HUDEP-2 (cell line): ENCODE results near the gene ALG14.

ENCODE experiments used
- DNase-seq, 76 experiments: peaks; one replicate each; lab custom pipeline; 2025; ENCODE audit not compliant: unreplicated experiment in 76 of 76; lab: John Stamatoyannopoulos, UW

The ALG14 gene

DNA sequence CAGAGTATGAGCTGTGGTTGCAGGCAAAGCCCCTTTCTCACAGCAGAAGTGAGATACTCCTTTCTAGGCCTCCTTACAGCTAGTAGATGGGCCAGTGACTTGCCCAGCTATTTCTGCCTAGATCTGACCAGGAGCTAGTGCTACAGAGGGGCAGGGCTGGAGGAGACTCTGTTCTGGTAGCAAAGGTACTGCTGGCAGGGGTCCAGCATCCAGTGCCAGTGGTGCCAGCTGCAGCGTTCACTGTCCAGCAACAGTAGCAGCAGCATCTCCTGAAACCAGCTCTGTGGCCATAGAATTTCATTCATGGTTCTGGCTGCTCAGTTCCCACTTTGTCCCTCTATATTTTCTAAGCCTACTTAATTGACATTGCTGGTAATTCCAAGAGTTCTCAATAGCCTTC, 83.4 kb downstream of the ALG14 start:
- no peak for DNase-seq

- no peak for DNase-seq
Observed at GRCh38 chr1:94988356-94988755, 84.4 kb downstream of the ALG14 start.

GRCh38 chr1:94986783-94987182, 86.0 kb downstream of the ALG14 start:
- DNase-seq: no peak

- no peak for DNase-seq
Observed at GRCh38 chr1:94983171-94983739, 89.5 kb downstream of the ALG14 start.

DNA sequence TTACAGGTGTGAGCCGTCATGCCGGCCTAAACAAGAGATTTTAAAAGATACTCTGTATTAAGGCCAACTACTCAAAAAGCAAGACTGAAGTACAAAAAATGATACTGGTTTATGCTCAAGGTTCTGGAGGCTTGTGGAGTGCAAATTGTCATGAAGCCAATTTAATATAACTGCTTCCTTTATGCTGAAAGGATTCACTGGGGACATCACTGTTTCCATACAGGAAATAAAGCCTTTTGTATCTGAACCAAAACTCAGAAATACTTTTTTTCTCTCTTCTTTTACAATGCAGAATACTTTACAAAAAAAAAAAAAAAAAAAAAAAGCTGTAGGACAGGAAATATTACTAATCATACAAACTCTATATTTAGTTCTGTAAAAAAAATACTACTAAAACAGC, 90.4 kb downstream of the ALG14 start:
- DNase-seq: no peak

GRCh38 chr1:94981575-94981973, 91.2 kb downstream of the ALG14 start:
- no peak for DNase-seq

DNA sequence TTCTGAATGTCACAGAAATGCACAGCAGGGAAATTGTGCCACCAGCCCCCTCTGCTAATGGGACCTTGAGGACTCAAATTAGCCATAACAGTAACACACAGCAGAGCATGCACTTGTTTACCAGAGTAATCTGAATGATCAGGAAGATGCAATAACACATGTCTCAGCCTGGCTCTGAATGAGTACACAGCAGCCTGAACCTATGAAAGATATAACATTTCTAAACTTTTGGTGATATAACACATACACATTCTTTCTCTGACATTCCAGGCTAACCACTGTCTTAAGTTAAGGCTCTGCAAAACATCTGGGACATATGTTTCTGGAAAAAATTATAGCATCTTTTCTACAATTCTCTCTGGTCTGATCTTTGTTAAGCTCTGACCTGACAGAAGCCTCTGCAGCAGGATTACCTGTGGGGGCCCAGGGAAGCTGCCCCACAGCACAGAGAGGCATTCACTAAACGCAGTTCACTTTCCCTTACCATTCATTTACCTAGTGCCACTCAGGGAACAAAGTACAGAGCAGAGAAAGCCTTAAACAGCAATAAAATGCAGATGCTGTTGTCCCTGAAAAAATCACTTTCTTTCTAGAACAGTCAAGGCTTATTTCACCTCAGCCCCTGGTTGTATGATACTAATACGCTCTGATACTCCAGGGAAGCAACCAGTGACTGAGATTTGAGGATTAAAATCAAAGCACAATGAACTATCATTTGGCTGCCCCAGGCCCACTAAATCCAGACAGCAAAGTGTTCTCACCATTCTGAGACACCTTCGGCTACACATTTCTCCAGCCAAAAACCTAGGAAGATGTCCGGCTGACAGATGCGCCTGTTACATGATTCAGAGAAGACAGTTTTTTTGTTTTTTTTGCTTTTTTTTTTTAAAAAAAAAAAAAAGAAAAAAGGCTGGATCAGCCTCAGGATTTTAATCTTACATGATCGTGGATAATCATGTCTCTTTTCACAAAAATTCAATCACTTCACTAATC, 91.9 kb downstream of the ALG14 start:
- DNase-seq: no peak

- no peak for DNase-seq
Observed at GRCh38 chr1:94979656-94980581, 92.8 kb downstream of the ALG14 start.

DNA sequence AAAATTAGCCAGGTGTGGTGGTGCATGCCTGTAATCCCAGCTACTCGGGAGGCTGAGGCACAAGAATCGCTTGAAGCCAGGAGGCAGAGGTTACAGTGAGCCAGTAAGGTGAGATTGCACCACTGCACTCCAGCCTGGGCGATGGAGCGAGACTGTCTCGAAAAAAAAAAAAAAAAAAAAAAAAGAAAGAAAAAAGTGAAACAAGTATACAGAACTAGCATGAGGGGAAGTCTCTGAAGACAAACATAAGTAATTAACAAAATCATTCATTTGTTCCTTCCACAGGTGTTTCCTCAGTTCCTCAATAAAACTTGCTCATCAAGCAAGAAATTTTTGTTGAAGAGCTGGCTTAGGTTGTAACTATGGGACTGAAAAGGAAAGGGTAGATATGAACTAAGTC, 93.6 kb downstream of the ALG14 start:
- no peak for DNase-seq

- no peak for DNase-seq
Observed at GRCh38 chr1:94978401-94978800, 94.3 kb downstream of the ALG14 start.

- no peak for DNase-seq
Observed at GRCh38 chr1:94976971-94977548, 95.7 kb downstream of the ALG14 start.

GRCh38 chr1:94974824-94975223, 97.9 kb downstream of the ALG14 start:
- DNase-seq: no peak

DNA sequence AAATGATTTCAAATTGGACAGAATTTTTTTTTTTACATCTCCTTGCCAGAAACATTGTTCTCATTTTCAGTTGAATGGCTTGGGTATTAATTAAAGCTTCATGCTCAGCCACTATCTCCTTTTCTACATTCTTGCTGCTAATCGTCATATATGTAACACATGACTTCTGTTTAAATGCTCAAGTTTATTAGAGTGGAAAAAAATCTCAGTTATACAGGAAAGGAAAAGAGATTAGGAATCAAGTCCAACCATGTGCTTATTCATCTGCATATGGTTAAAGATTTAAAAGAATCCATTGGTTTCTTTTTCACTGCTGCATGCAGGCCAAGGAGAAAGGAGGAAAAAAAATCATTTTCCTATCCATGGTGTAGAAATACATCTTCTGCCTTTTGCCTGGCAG, 98.5 kb downstream of the ALG14 start:
- no peak for DNase-seq

DNA sequence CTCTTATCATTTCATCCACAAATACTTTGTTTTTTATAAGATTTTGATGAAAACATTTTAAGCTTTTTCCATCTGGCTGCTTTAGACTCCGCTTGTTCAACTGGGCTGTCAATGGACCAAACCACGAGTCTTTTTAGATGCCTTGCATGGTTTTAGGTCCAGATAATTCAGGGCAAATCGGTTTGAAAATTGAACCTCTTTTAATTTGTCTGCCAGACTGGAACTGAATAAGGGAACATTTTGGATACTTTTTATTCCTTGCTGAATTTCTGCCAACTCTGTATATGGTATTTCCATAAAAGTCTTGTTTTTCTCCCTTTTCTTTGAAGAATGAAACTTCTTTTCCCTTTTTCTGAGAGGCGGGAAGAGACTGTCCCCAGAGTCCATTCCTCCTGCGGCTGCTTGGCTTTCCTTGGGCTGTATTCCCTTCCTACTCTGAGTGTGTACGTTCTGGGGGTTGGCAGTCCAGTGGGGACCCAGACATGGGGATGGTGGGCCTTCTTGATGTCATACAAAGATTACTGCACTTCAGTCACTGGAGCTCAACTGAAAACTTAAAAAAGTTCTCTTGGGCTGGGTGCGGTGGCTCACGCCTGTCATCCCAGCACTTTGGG, 99.3 kb downstream of the ALG14 start:
- no peak for DNase-seq

DNA sequence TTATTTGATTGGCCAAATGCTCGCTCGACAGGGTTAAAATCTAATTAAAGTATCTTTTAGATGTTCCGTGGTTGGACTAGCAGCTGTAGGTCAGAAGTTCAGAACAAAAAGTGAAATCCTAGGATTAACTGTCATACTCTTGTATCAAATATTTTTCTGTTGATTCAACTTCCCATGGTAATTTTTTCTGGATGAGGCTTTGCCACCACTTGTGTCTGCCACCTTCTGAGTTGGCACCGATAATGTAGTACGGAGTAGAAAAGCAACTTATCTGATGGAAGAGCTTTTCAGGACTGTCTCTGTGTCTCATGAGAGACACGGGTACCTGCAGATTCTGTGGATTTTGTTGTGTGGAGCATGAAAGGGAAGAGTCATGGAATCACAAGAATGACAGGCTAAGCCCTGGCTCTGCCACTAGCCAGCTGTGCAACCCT, 101.2 kb downstream of the ALG14 start:
- DNase-seq: no peak

DNA sequence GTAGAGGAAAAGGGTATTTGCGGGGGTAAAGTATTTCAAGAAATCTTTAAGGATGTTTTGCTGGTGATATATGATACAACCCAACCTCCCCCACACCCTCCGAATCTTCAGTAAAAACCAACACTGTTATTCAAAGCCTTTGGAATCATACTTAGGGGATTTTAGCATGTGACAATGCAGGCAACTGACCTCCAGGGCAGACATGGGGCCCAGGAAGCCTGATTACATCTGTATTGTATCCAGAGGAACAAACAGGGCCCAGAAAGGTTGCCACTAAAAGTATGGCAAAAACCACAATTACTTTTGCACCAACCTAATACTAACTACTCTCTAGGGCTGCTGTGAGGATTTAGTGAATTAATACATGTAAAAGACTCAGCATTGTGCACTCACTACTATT, 102.0 kb downstream of the ALG14 start:
- no peak for DNase-seq

GRCh38 chr1:94969137-94969536, 103.6 kb downstream of the ALG14 start:
- no peak for DNase-seq

GRCh38 chr1:94966033-94966432, 106.7 kb downstream of the ALG14 start:
- no peak for DNase-seq

DNA sequence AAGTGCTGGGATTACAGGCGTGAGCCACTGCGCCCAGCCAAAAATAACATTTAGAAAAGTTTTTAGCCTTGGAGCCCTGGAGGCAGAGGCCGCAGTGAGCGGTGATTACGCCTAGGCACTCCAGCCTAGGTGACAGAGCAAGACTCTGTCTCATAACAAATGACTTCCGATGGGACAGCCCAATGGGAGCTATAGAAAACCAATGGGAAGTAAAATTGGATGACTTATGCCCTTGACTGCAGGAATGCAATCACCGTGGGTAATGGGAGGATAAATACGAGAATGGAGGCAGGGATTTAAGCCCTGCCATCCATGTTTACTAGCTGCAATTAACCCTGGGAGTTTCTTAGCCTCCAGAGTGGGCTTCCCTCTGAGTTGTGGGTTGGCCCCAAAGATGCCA, 108.9 kb downstream of the ALG14 start:
- no peak for DNase-seq
